OCI-LY7 (cell line): ENCODE measurements around the gene FYN.

Experiments
- CTCF ChIP-seq: fragments of 200-600 bp; sonication (generic); conservative IDR thresholded peaks from 2 replicates; pipeline ENCODE4 v1.5.1; 2014; ENCODE audit warnings: mild to moderate bottlenecking, antibody characterized with exemption, low read length, moderate library complexity, mixed read lengths
- EZH2phosphoT487 ChIP-seq: fragments of 200-600 bp; sonication (generic); IDR thresholded peaks from 2 replicates; pipeline ENCODE4 v1.6.1; 2018; ENCODE audit warnings: low read depth, borderline replicate concordance, mild to moderate bottlenecking, mixed run types, antibody characterized with exemption, low read length, moderate library complexity, mixed read lengths

- no peak for TF ChIP-seq CTCF
- TF ChIP-seq EZH2phosphoT487 = no peak
Measured at GRCh38 chr6:111768431-111768770, 104.9 kb downstream of the FYN start.
